ENCODE data around the gene RNF138. TPM values are rescaled to one million over a fixed set of nuclear protein-coding genes. Genes with fewer than 3 reads are reported as not detected.

The RNF138 gene
- total and polyA plus RNA-seq, 4 donors = 6.9 to 24.7 (median 12.3) TPM

DNA sequence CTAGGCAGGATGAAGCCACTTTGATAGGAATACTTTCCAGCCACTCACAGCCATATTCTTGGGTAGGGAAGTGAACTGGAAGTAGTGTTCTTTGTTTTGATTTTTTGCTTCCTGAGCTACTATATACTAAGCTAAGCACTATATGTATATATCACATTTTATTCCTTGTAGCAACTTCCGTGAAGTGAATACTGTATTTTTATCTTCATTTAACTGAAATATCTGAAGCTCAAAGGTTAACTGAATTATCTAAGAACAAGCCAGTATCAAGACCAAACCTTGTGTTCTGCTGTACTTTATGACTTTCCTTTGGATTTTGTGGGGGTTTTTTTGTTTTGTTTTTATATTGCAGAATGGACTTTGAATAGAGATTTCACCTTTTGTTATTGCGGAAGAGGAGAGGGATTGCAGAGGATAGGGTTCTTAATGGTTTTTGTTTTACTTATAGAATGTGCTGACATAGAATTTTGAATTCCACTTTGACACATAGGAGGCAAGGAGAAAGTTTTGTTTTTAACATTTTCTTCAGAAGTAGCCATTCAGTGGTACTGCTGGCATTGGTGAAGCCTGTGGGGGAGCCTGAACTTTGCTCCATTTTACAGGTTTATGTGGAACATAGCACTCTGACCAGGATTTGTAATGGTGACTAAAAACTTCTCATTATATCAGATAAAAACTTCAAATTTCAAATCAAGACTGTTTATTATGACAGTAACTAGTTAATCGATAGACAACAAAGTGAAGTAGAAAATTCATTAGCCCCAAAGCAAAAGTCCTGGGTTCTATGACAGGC lies 24.1 kb upstream of the RNF138 start:
- H3K27me3 ChIP-seq (ENCODE audit: control insufficient read depth in 4 of 4, insufficient read depth in 4 of 4, low read length in 3 of 4) = no peaks in the 10 kb centered on the region
- peaks cover 0 to 3% (median 0%) of the 10 kb centered on the region in 4 donors for H3K4me1 ChIP-seq (ENCODE audit: control insufficient read depth in 4 of 4, insufficient read depth in 4 of 4, low read length in 3 of 4)
- no peak overlapping the region for H3K9ac ChIP-seq (ENCODE audit: low read depth in 1 of 2, low read length in 2 of 2)
- DNase-seq (ENCODE audit: low spot score) = no peak
- TF ChIP-seq FOXA1 (IDR thresholded peaks at IDR 0.05) (no peak), EGR1 (IDR thresholded peaks at IDR 0.05; ENCODE audit: low read depth in 2 of 2) (no peak), YY1 (IDR thresholded peaks at IDR 0.05) (peak; percentile 29), FOXA2 (IDR thresholded peaks at IDR 0.05) (no peak), TAF1 (conservative IDR thresholded peaks at IDR 0.05) (no peak), NR2F2 (IDR thresholded peaks at IDR 0.05) (no peak), RXRA (IDR thresholded peaks at IDR 0.05) (peak; percentile 26 to 28), GABPA (IDR thresholded peaks at IDR 0.05 in 1 of 2, conservative IDR thresholded peaks at IDR 0.05 in 1 of 2) (no peak), HNF4G (IDR thresholded peaks at IDR 0.05) (peak; percentile 29), SP1 (IDR thresholded peaks at IDR 0.05) (peak; percentile 15), HNF4A (conservative IDR thresholded peaks at IDR 0.05) (peak; percentile 47 to 51), JUND (IDR thresholded peaks at IDR 0.05) (no peak), RAD21 (IDR thresholded peaks at IDR 0.05) (no peak)
- TF ChIP-seq, protein P1, sequence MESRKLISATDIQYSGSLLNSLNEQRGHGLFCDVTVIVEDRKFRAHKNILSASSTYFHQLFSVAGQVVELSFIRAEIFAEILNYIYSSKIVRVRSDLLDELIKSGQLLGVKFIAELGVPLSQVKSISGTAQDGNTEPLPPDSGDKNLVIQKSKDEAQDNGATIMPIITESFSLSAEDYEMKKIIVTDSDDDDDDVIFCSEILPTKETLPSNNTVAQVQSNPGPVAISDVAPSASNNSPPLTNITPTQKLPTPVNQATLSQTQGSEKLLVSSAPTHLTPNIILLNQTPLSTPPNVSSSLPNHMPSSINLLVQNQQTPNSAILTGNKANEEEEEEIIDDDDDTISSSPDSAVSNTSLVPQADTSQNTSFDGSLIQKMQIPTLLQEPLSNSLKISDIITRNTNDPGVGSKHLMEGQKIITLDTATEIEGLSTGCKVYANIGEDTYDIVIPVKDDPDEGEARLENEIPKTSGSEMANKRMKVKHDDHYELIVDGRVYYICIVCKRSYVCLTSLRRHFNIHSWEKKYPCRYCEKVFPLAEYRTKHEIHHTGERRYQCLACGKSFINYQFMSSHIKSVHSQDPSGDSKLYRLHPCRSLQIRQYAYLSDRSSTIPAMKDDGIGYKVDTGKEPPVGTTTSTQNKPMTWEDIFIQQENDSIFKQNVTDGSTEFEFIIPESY (IDR thresholded peaks at IDR 0.05) = no peak
- TF ChIP-seq, protein P2, sequence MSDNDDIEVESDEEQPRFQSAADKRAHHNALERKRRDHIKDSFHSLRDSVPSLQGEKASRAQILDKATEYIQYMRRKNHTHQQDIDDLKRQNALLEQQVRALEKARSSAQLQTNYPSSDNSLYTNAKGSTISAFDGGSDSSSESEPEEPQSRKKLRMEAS (IDR thresholded peaks at IDR 0.05) = no peak
- TF ChIP-seq, protein P3, sequence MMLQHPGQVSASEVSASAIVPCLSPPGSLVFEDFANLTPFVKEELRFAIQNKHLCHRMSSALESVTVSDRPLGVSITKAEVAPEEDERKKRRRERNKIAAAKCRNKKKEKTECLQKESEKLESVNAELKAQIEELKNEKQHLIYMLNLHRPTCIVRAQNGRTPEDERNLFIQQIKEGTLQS (IDR thresholded peaks at IDR 0.05) = no peak
- TF ChIP-seq, protein P4, sequence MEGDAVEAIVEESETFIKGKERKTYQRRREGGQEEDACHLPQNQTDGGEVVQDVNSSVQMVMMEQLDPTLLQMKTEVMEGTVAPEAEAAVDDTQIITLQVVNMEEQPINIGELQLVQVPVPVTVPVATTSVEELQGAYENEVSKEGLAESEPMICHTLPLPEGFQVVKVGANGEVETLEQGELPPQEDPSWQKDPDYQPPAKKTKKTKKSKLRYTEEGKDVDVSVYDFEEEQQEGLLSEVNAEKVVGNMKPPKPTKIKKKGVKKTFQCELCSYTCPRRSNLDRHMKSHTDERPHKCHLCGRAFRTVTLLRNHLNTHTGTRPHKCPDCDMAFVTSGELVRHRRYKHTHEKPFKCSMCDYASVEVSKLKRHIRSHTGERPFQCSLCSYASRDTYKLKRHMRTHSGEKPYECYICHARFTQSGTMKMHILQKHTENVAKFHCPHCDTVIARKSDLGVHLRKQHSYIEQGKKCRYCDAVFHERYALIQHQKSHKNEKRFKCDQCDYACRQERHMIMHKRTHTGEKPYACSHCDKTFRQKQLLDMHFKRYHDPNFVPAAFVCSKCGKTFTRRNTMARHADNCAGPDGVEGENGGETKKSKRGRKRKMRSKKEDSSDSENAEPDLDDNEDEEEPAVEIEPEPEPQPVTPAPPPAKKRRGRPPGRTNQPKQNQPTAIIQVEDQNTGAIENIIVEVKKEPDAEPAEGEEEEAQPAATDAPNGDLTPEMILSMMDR (IDR thresholded peaks at IDR 0.05; ENCODE audit: low read depth, low read length, missing input control) = no peak
- TF ChIP-seq, protein P5, sequence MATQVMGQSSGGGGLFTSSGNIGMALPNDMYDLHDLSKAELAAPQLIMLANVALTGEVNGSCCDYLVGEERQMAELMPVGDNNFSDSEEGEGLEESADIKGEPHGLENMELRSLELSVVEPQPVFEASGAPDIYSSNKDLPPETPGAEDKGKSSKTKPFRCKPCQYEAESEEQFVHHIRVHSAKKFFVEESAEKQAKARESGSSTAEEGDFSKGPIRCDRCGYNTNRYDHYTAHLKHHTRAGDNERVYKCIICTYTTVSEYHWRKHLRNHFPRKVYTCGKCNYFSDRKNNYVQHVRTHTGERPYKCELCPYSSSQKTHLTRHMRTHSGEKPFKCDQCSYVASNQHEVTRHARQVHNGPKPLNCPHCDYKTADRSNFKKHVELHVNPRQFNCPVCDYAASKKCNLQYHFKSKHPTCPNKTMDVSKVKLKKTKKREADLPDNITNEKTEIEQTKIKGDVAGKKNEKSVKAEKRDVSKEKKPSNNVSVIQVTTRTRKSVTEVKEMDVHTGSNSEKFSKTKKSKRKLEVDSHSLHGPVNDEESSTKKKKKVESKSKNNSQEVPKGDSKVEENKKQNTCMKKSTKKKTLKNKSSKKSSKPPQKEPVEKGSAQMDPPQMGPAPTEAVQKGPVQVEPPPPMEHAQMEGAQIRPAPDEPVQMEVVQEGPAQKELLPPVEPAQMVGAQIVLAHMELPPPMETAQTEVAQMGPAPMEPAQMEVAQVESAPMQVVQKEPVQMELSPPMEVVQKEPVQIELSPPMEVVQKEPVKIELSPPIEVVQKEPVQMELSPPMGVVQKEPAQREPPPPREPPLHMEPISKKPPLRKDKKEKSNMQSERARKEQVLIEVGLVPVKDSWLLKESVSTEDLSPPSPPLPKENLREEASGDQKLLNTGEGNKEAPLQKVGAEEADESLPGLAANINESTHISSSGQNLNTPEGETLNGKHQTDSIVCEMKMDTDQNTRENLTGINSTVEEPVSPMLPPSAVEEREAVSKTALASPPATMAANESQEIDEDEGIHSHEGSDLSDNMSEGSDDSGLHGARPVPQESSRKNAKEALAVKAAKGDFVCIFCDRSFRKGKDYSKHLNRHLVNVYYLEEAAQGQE (IDR thresholded peaks at IDR 0.05) = no peak
- H3K4me3 ChIP-seq (ENCODE audit: low read depth in 1 of 3, low read length in 3 of 3) = no peak overlapping the region
- no peaks in the 10 kb centered on the region for H3K9me3 ChIP-seq (ENCODE audit: control insufficient read depth in 4 of 4, low read length in 3 of 4)
- H3K27ac ChIP-seq (ENCODE audit: low read depth in 1 of 2, low read length in 2 of 2) = no peak overlapping the region
- peaks cover 0 to 7% (median 1%) of the 10 kb centered on the region in 4 donors for H3K36me3 ChIP-seq (ENCODE audit: control insufficient read depth in 4 of 4, insufficient read depth in 3 of 4, low read depth in 1 of 4, low read length in 3 of 4)
- WGBS = 84% methylated on average over 3 of the region's 3 CpGs
